ENCODE data around the gene GMDS.
"Not testable (repeated sequence)": the region's sequence is repeated elsewhere in the genome, so short reads cannot be mapped to it uniquely, and the experiment has no call there.

GMDS gene

GRCh38 chr6:1858196-1858595, 387.2 kb downstream of the GMDS start:
- no peak for DNase-seq (ENCODE audit: low read depth)

- DNase-seq (ENCODE audit: low read depth) = no peak
Measured at GRCh38 chr6:1856381-1856780, 389.0 kb downstream of the GMDS start.

GRCh38 chr6:1855890-1856289, 389.5 kb downstream of the GMDS start:
- no peak for DNase-seq (ENCODE audit: low read depth)

GRCh38 chr6:1854296-1854695, 391.1 kb downstream of the GMDS start:
- DNase-seq (ENCODE audit: low read depth) = no peak

GRCh38 chr6:1853761-1854160, 391.6 kb downstream of the GMDS start:
- no peak for DNase-seq (ENCODE audit: low read depth)

- no peak for DNase-seq (ENCODE audit: low read depth)
Measured at GRCh38 chr6:1851681-1852456, 393.5 kb downstream of the GMDS start.

GRCh38 chr6:1850840-1851157, 394.6 kb downstream of the GMDS start:
- no peak for DNase-seq (ENCODE audit: low read depth)

- DNase-seq (ENCODE audit: low read depth) = no peak
Measured at GRCh38 chr6:1850121-1850839, 395.1 kb downstream of the GMDS start.

- DNase-seq (ENCODE audit: low read depth) = no peak
Measured at GRCh38 chr6:1849691-1850090, 395.7 kb downstream of the GMDS start.

GRCh38 chr6:1848752-1849151, 396.7 kb downstream of the GMDS start:
- no peak for DNase-seq (ENCODE audit: low read depth)

- DNase-seq (ENCODE audit: low read depth) = no peak
Measured at GRCh38 chr6:1846611-1847010, 398.8 kb downstream of the GMDS start.

- not testable (repeated sequence) for DNase-seq (ENCODE audit: low read depth)
Measured at GRCh38 chr6:1845543-1845942, 399.9 kb downstream of the GMDS start.

GRCh38 chr6:1842334-1842733, 403.1 kb downstream of the GMDS start:
- DNase-seq (ENCODE audit: low read depth) = no peak

GRCh38 chr6:1841136-1841535, 404.3 kb downstream of the GMDS start:
- no peak for DNase-seq (ENCODE audit: low read depth)

GRCh38 chr6:1840491-1841121, 404.8 kb downstream of the GMDS start:
- no peak for DNase-seq (ENCODE audit: low read depth)

GRCh38 chr6:1839361-1839760, 406.0 kb downstream of the GMDS start:
- DNase-seq (ENCODE audit: low read depth) = no peak

- DNase-seq (ENCODE audit: low read depth) = no peak
Measured at GRCh38 chr6:1838604-1839213, 406.7 kb downstream of the GMDS start.

GRCh38 chr6:1837826-1838225, 407.6 kb downstream of the GMDS start:
- no peak for DNase-seq (ENCODE audit: low read depth)

GRCh38 chr6:1836690-1837089, 408.7 kb downstream of the GMDS start:
- no peak for DNase-seq (ENCODE audit: low read depth)

GRCh38 chr6:1834646-1835516, 410.5 kb downstream of the GMDS start:
- DNase-seq (ENCODE audit: low read depth) = no peak

- no peak for DNase-seq (ENCODE audit: low read depth)
Measured at GRCh38 chr6:1834207-1834606, 411.2 kb downstream of the GMDS start.

Data from stimulated activated CD4-positive, alpha-beta T cell treated with anti-CD3 and anti-CD28 coated beads, Interleukin-2, amount 100 ng/mL, for 4 hours (primary cell).